ENCODE results near the gene CDH8.

Gene CDH8

GRCh38 chr16:62033065-62033464, 3.2 kb downstream of the CDH8 start:
- no peak for DNase-seq (ENCODE audit: low read depth)

- no peak for DNase-seq (ENCODE audit: low read depth)
Observed at GRCh38 chr16:62029947-62030346, 6.3 kb downstream of the CDH8 start.

GRCh38 chr16:62022688-62023087, 13.6 kb downstream of the CDH8 start:
- no peak for DNase-seq (ENCODE audit: low read depth)

GRCh38 chr16:62021161-62021581, 15.1 kb downstream of the CDH8 start:
- no peak for DNase-seq (ENCODE audit: low read depth)

GRCh38 chr16:62020681-62021080, 15.6 kb downstream of the CDH8 start:
- no peak for DNase-seq (ENCODE audit: low read depth)

- DNase-seq (ENCODE audit: low read depth): no peak
Observed at GRCh38 chr16:62019851-62020250, 16.4 kb downstream of the CDH8 start.

GRCh38 chr16:62018301-62019060, 17.8 kb downstream of the CDH8 start:
- DNase-seq (ENCODE audit: low read depth): no peak

GRCh38 chr16:62014319-62014923, 21.8 kb downstream of the CDH8 start:
- peak; percentile 4 for DNase-seq (ENCODE audit: low read depth)

GRCh38 chr16:62010186-62010585, 26.1 kb downstream of the CDH8 start:
- DNase-seq (ENCODE audit: low read depth): no peak

- DNase-seq (ENCODE audit: low read depth): no peak
Observed at GRCh38 chr16:61998460-61998859, 37.8 kb downstream of the CDH8 start.

- DNase-seq (ENCODE audit: low read depth): no peak
Observed at GRCh38 chr16:61993108-61993507, 43.1 kb downstream of the CDH8 start.

GRCh38 chr16:61987474-61988012, 48.7 kb downstream of the CDH8 start:
- DNase-seq (ENCODE audit: low read depth): no peak

- no peak for DNase-seq (ENCODE audit: low read depth)
Observed at GRCh38 chr16:61969077-61969382, 67.2 kb downstream of the CDH8 start.

- DNase-seq (ENCODE audit: low read depth): no peak
Observed at GRCh38 chr16:61968242-61969076, 67.8 kb downstream of the CDH8 start.

GRCh38 chr16:61957075-61957855, 79.0 kb downstream of the CDH8 start:
- DNase-seq (ENCODE audit: low read depth): no peak

GRCh38 chr16:61952841-61953240, 83.4 kb downstream of the CDH8 start:
- DNase-seq (ENCODE audit: low read depth): no peak

- DNase-seq (ENCODE audit: low read depth): no peak
Observed at GRCh38 chr16:61948414-61948813, 87.8 kb downstream of the CDH8 start.

GRCh38 chr16:61946019-61946418, 90.2 kb downstream of the CDH8 start:
- no peak for DNase-seq (ENCODE audit: low read depth)

- DNase-seq (ENCODE audit: low read depth): no peak
Observed at GRCh38 chr16:61945511-61945910, 90.7 kb downstream of the CDH8 start.

- no peak for DNase-seq (ENCODE audit: low read depth)
Observed at GRCh38 chr16:61944004-61944403, 92.2 kb downstream of the CDH8 start.

GRCh38 chr16:61940611-61941010, 95.6 kb downstream of the CDH8 start:
- DNase-seq (ENCODE audit: low read depth): no peak

GRCh38 chr16:61937646-61938045, 98.6 kb downstream of the CDH8 start:
- no peak for DNase-seq (ENCODE audit: low read depth)

Measured in EH (cell line).